HepG2 (cell line): ENCODE data around the gene RAD54L. TPM values are rescaled to one million over a fixed set of nuclear protein-coding genes. Genes with fewer than 3 reads are reported as not detected.

ENCODE experiments used
- ATAC-seq: fragments of 200-7000 bp; cut with Tn5 transposase; 3 replicates; pipeline ENCODE4 v1.9.1; 2020; ENCODE audit warnings: mild to moderate bottlenecking, moderate library complexity
- BruUV-seq: library from RNA; stranded (reverse); fragments of 400-500 nt; replicated peaks from 2 replicates; lab custom pipeline; 2021; lab: Mats Ljungman, UMichigan
- CTCF ChIA-PET: fragments of 300-600 bp; formaldehyde crosslinking; extraction: SDS; loops from one replicate; lab custom pipeline; 2021; ENCODE audit warnings: low total read pairs, inconsistent platforms, low intra/inter-chr PET ratio; lab: Yijun Ruan, JAX
- POLR2A ChIA-PET: fragments of 350-600 bp; sonication (Branson Sonifier 250); formaldehyde crosslinking; loops from one replicate; lab custom pipeline; 2020; ENCODE audit warnings: antibody characterized with exemption, inconsistent platforms; lab: Yijun Ruan, JAX
- DNase-seq: peaks from one replicate; pipeline ENCODE4 v3.0.0-alpha.2; 2015; ENCODE audit warnings: low spot score
- FAIRE-seq: peaks from 3 replicates; lab custom pipeline; 2011; peaks lifted over from hg19 to GRCh38; lab: Jason Lieb, UNC
- H2AFZ ChIP-seq: one replicate; pipeline ENCODE4 v1.6.1; 2011; ENCODE audit warnings: low read length, inconsistent platforms
- H3K27ac ChIP-seq: fragments of 300-600 bp; 3 replicates; pipeline ENCODE4 v1.8.0; 2011; ENCODE audit warnings: mixed run types, mild to moderate bottlenecking, mixed read lengths, low read length, inconsistent platforms; ENCODE audit not compliant: insufficient read depth; ENCODE audit errors: extremely low read length
- H3K27me3 ChIP-seq, 2 experiments: fragments of 200-600 bp in 1 of 2; 2 replicates in 1 of 2; 3 replicates in 1 of 2; pipeline versions ENCODE4 v1.6.0 to v1.8.0; 2011; ENCODE audit warnings: low read length in 2 of 2, mild to moderate bottlenecking in 2 of 2, moderate library complexity in 2 of 2, inconsistent platforms in 1 of 2; ENCODE audit not compliant: insufficient read depth in 2 of 2, control insufficient read depth in 1 of 2
- H3K36me3 ChIP-seq, 2 experiments: fragments of 200-600 bp in 1 of 2; replicated peaks in 1 of 2; 2 replicates in 1 of 2; 3 replicates in 1 of 2; pipeline versions ENCODE4 v1.5.1 to v1.8.0; 2011; ENCODE audit warnings: low read length in 2 of 2, inconsistent platforms in 1 of 2; ENCODE audit not compliant: insufficient read depth in 2 of 2, control insufficient read depth in 1 of 2
- H3K4me1 ChIP-seq: 2 replicates; pipeline ENCODE4 v1.5.1; 2012; ENCODE audit warnings: low read length, inconsistent platforms; ENCODE audit not compliant: insufficient read depth
- H3K4me2 ChIP-seq: 2 replicates; pipeline ENCODE4 v1.6.0; 2011; ENCODE audit warnings: low read depth, low read length, inconsistent platforms
- H3K4me3 ChIP-seq, 3 experiments: fragments of 200-600 bp in 1 of 3; sonication (generic), shearing (Covaris generic) in 1 of 3; replicated peaks in 1 of 3; 2 replicates each; pipeline ENCODE4 v1.5.1; 2011 to 2016; ENCODE audit warnings: low read length in 3 of 3, inconsistent platforms in 2 of 3, low read depth in 2 of 3, mild to moderate bottlenecking in 2 of 3, control low read depth in 1 of 3, mixed read lengths in 1 of 3; ENCODE audit not compliant: insufficient read depth in 1 of 3
- H3K79me2 ChIP-seq: one replicate; pipeline ENCODE4 v1.6.1; 2011; ENCODE audit warnings: low read length, inconsistent platforms; ENCODE audit not compliant: insufficient read depth
- H3K9ac ChIP-seq: 2 replicates; pipeline ENCODE4 v1.6.0; 2011; ENCODE audit warnings: mild to moderate bottlenecking, low read depth, low read length, inconsistent platforms; ENCODE audit not compliant: insufficient read depth
- H3K9me3 ChIP-seq: 2 replicates; pipeline ENCODE4 v1.5.1; 2012; ENCODE audit warnings: mild to moderate bottlenecking, low read length
- H4K20me1 ChIP-seq: 2 replicates; pipeline ENCODE4 v1.6.0; 2011; ENCODE audit warnings: inconsistent platforms, mild to moderate bottlenecking, low read length, moderate library complexity; ENCODE audit not compliant: insufficient read depth
- ASH2L ChIP-seq: fragments of 300-600, 200-600 bp; sonication (generic); IDR thresholded peaks from 2 replicates; pipeline ENCODE4 v1.7.0; 2017; ENCODE audit warnings: low read depth, mild to moderate bottlenecking, moderate library complexity, mixed read lengths, low read length; ENCODE audit not compliant: insufficient read length
- HMG20A ChIP-seq: IDR thresholded peaks from 2 replicates; pipeline ENCODE4 v1.6.1; 2016; ENCODE audit warnings: borderline replicate concordance
- IRF9 ChIP-seq: sonication (generic); formaldehyde crosslinking; IDR thresholded peaks from 2 replicates; pipeline ENCODE4 v1.8.0; 2022; ENCODE audit warnings: missing genetic modification reagents, mild to moderate bottlenecking, borderline replicate concordance
- MXD3 ChIP-seq: IDR thresholded peaks from 2 replicates; pipeline ENCODE4 v1.6.1; 2016; ENCODE audit warnings: mild to moderate bottlenecking, missing biosample characterization, missing genetic modification reagents
- MYPOP ChIP-seq: sonication (generic); formaldehyde crosslinking; IDR thresholded peaks from 2 replicates; pipeline ENCODE4 v1.8.1; 2023; ENCODE audit warnings: mild to moderate bottlenecking, moderate library complexity, missing genetic modification reagents
- NAIF1 ChIP-seq: sonication (generic); formaldehyde crosslinking; IDR thresholded peaks from 2 replicates; pipeline ENCODE4 v1.5.0; 2020; ENCODE audit warnings: mild to moderate bottlenecking, missing genetic modification reagents, borderline replicate concordance
- TEAD3 ChIP-seq: optimal IDR thresholded peaks from 2 replicates; pipeline ENCODE3; 2016; ENCODE audit warnings: borderline replicate concordance
- ZFP36L2 ChIP-seq: sonication (generic); formaldehyde crosslinking; IDR thresholded peaks from 2 replicates; pipeline ENCODE4 v1.4.0; 2020; ENCODE audit warnings: missing genetic modification reagents
- ZNF143 ChIP-seq: sonication (generic); formaldehyde crosslinking; IDR thresholded peaks from 2 replicates; pipeline ENCODE4 v1.4.0; 2020; ENCODE audit warnings: missing genetic modification reagents
- ZNF17 ChIP-seq: sonication (generic); formaldehyde crosslinking; IDR thresholded peaks from 2 replicates; pipeline ENCODE4 v1.5.0; 2020; ENCODE audit warnings: mild to moderate bottlenecking, missing genetic modification reagents
- ZNF570 ChIP-seq: sonication (generic); formaldehyde crosslinking; IDR thresholded peaks from 2 replicates; pipeline ENCODE4 v1.4.0; 2020; ENCODE audit warnings: mild to moderate bottlenecking, missing genetic modification reagents, borderline replicate concordance
- ZNF646 ChIP-seq: sonication (generic); formaldehyde crosslinking; IDR thresholded peaks from 2 replicates; pipeline ENCODE4 v1.9.0; 2021; ENCODE audit warnings: mild to moderate bottlenecking, missing genetic modification reagents
- ZNF746 ChIP-seq: sonication (generic); formaldehyde crosslinking; IDR thresholded peaks from 2 replicates; pipeline ENCODE4 v1.8.0; 2022; ENCODE audit warnings: mild to moderate bottlenecking, missing genetic modification reagents
- ZNF850 ChIP-seq: sonication (generic); formaldehyde crosslinking; conservative IDR thresholded peaks from 2 replicates; pipeline ENCODE4 v1.9.0; 2021; ENCODE audit warnings: mild to moderate bottlenecking, missing genetic modification reagents
- ZSCAN31 ChIP-seq: sonication (generic); formaldehyde crosslinking; IDR thresholded peaks from 2 replicates; pipeline ENCODE4 v1.5.0; 2020; ENCODE audit warnings: low read depth, mild to moderate bottlenecking, missing genetic modification reagents
- WGBS: methylation state at CpG from one replicate; pipeline ENCODE4 v1.1.6; 2017; ENCODE audit warnings: low lambda C conversion rate; 5-methylcytosine and 5-hydroxymethylcytosine counted together
- in situ Hi-C: cut with HindIII; loops from 2 replicates; pipeline ENCODE4 v1.10.0; 2017; ENCODE audit warnings: low pct_unique_long_range_greater_than_20kb; ENCODE audit not compliant: extremely low pct_ligation_motif_present
- intact Hi-C: fragments of 100-400 bp; cut with micrococcal nuclease; formaldehyde crosslinking; loops from one replicate; pipeline ENCODE4 v1.10.0; 2022; ENCODE audit not compliant: unreplicated experiment
- polyA plus RNA-seq, 8 experiments: library from polyadenylated mRNA; depleted of rRNA in 3 of 8; stranded (reverse) in 7 of 8; unstranded in 1 of 8; fragments of >200 nt; fragmentation: Illumina TruSeq in 4 of 8; extraction: Trizol in 4 of 8; gene quantifications; 2 replicates each; pipeline versions ENCODE4 v1.2.1 to v1.2.3, GENCODE V29; 2011 to 2016; ENCODE audit warnings: low read depth in 4 of 8, missing spikeins in 1 of 8, mixed read lengths in 1 of 8; ENCODE audit not compliant: insufficient read depth in 1 of 8
- total RNA-seq, 5 experiments: library from RNA; depleted of rRNA; stranded (reverse); fragments of >200 nt; fragmentation: Illumina TruSeq; extraction: Trizol; gene quantifications; 2 replicates each; pipeline ENCODE4 v1.2.3, GENCODE V29; 2016; ENCODE audit warnings: low read depth in 1 of 5

RAD54L gene
- total and polyA plus RNA-seq, 2 of the 13 experiments (the other 11 are each of a cell fraction or from before 2014, with no cell fraction given), result 10.2 to 30.0 TPM

GRCh38 chr1:46204406-46204742 is 43.2 kb upstream of the RAD54L start:
- Histone ChIP-seq H3K27ac (no peak overlapping the region), H3K4me2 (0 out of 2 replicates have a peak overlapping the region, but pooled peaks have one; percentile 10), H3K4me1 (peaks cover 9% of the 10 kb centered on the region), H3K9me3 (no peaks in the 10 kb centered on the region), H3K4me3 (no peak overlapping the region), H3K27me3 (0 out of 5 replicates have a peak, but pooled peaks cover 0 to 6% of the 10 kb centered on the region in 2 experiments), H4K20me1 (no peaks in the 10 kb centered on the region), H3K79me2 (no peaks in the 10 kb centered on the region), H2AFZ (no peak overlapping the region), H3K36me3 (no peaks in the 10 kb centered on the region), H3K9ac (no peak overlapping the region)
- WGBS, result 66% methylated on average over 5 of the region's 5 CpGs
- no peak for DNase-seq
- ChIA-PET CTCF (no interaction called here), POLR2A (no interaction called here)
- in situ Hi-C loops (no loop called here), intact Hi-C loops (no loop called here)
- BruUV-seq, result no TSS peak
- FAIRE-seq, result no peak
- ATAC-seq, result no peak; the same call in 2 of the 3 replicates
- no peak for TF ChIP-seq MYPOP (CRISPR knock-in tag)
- no peak for TF ChIP-seq ZNF850 (CRISPR knock-in tag)
- TF ChIP-seq MXD3, result no peak
- TF ChIP-seq TEAD3 (CRISPR knock-in tag), result no peak
- TF ChIP-seq ZNF570, result no peak
- TF ChIP-seq ZFP36L2 (CRISPR knock-in tag), result no peak
- TF ChIP-seq ZNF746 (CRISPR knock-in tag), result no peak
- TF ChIP-seq NAIF1, result no peak
- no peak for TF ChIP-seq HMG20A
- no peak for TF ChIP-seq ZNF17
- TF ChIP-seq ASH2L, result no peak
- no peak for TF ChIP-seq ZSCAN31 (CRISPR knock-in tag)
- no peak for TF ChIP-seq ZNF143 (CRISPR knock-in tag)
- TF ChIP-seq ZNF646 (CRISPR knock-in tag), result no peak
- no peak for TF ChIP-seq IRF9 (CRISPR knock-in tag)
